HG02970 (cell line): ENCODE data around the gene SLC6A7.

Experiments used
- ATAC-seq: cut with Tn5 transposase; IDR thresholded peaks from one replicate; pipeline ENCODE4 v1.9.1; 2021; ENCODE audit warnings: mild to moderate bottlenecking, moderate library complexity, moderate number of reproducible peaks; ENCODE audit not compliant: unreplicated experiment, low FRiP score

The SLC6A7 gene

DNA sequence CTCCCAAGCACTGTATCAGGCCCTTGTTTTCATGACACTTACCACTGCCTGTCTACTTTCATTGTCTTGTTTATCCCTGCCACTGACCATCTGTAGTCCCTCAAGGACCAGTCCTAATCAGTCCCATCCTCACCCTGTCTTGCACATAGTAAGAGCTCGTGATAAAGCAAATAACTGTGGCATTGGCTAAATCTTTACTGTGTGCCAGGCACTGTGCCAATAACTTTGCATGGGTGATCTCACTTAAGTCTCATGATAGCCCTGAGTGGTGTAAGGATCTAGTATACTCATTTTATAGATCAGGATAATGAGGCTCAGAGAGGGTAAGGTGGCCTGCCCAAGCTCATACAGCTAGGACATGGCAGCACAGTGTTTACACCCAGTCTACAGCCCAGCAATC lies 17.7 kb upstream of the SLC6A7 start:
- ATAC-seq = no peak

DNA sequence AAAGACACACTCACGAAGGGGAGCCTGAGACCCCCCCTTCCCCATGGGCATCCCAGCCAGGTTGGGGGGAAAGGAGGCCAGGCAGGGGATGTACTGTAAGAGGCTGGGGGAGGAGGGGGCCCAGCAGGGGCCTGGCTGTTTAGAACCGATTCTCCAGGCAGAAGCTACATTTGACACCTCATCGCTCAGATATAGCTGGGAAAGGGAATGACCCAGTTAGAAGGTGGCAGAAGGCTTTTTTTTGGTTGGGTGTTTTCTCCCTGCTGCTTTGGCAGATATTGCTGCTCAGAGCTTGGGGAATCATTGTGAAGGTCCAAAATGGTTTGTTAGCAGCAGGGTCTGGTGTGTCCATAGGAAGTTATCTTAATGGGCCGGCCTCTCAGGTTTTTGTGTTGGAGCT lies 17.3 kb upstream of the SLC6A7 start:
- ATAC-seq = no peak

DNA sequence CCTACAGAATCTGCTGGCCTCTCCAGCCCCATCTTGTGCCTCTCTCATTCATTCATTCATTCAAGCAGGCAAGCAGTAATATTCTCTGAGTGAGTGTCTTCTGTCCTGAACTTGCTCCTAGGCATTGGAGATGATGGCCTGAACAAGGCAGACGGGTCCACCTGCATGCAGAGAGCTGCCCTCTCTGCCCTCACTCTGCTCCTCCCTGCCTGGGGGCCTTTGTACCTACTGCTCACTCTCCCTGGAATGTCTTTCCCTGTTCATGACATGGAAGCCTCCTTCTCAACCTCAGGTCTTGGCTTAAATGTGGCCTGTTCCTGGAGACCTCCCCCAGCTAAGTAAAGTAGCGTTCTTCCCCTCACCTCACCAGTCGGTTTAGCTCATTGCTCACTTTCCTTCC lies 16.7 kb upstream of the SLC6A7 start:
- no peak for ATAC-seq

DNA sequence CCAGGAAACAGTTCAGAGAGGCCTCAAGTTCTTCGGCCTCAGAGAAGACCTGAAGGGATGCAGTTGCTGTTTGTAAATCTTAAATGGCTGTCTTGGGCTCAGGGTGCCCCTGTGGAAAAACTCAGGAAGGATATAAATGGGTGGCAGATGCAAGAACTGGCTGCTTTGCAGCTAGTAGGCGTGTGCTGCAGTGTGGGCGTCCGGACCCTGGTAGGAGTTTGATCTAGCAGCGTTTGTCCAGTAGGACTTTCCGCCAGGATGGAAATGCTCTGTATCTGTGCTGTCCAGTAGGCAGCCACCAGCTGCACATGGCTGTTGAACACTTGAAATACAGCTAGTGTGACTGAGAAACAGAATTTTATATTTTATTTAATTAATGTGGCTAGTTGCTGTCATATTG lies 15.6 kb upstream of the SLC6A7 start:
- no peak for ATAC-seq

DNA sequence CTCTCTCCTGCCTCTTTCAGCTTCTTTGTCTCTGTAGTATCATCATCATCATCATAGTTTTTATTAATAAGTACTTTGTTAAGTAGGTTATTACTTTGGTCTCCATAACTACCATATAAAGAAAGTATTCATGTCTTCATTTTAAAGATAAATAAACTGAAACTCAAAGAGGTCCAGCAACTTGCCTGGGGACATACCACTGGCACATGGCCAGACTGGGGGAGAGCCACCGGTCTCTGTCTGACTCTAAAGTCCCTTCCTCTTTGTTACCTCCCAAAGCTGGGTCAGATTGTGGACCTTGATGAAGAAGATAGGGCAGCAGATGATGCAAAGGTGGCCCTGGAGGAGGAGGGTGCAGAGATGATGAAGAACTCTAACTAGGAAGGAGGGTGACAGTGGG lies 14.8 kb upstream of the SLC6A7 start:
- no peak for ATAC-seq

DNA sequence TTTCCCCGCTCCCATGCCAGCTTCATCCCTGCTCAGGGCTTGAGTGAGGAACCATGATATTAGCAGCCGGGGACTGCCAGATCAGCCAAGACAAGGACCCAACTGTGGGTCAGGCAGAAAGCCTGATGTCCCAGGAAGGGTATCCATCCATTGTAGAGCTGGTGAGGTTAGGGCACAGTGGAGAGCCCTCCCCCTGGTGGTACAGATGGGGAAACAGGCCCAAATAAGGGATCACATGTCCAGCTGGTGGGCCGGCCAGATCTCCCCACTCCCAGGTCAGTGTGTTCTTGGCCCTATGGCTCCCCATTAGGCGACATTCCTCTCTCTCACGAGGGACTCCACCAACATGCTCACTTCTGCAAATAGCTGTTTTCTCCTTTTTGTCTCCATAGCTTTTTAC lies 14.3 kb upstream of the SLC6A7 start:
- ATAC-seq = no peak

DNA sequence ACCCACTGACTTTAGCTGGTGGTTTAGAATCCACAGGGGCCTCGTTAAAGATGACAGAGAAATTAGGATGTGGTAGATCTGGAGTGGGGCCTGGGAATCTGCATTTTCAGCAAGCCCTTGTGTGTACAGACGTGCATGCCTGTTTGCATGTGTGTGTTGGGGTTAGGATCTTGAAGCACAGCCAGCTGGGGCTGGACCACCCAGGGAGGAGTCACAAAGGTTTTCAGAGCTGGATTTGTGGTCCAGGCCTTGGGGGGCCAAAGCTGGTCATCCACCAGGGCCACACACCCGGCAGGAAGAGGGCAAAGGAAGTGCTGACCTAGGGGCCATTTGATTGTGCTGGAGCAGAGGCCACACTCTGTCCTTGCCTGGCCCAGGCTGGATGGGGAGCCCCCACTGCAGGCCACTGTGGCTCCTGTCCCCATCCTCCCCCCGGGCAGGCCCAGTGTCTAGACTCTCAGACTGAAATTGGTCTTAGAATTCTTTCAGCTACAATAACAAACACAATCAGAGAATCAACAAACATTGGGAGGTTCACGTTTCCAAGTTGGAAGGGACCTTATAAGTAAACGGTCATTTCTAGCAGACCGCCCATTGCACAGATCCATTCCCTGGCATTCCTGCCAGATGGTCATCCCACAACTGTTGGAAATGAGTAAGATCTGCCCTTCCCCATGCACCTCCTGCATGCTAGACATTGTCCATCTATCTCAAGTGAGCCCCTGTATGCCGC lies 13.0 kb upstream of the SLC6A7 start:
- no peak for ATAC-seq

DNA sequence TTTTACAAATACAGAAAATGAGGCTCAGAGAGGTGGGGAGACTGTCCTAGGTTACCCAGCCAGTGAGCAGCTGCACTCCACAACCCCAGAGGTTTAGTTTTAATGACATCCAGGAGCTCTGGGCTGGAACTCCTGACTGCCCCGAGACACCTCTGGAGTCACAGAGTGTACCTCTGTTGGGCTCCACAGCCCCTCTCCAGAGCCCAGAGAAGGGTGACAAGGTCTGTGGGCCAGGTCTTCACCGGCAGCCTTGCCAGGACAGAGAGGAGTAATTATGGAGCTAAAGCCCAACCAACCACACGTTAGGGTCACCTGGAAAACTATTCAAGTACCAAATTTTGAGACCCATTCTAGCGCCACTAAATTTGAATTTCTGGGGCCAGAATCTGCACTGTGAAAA lies 12.1 kb upstream of the SLC6A7 start:
- no peak for ATAC-seq

DNA sequence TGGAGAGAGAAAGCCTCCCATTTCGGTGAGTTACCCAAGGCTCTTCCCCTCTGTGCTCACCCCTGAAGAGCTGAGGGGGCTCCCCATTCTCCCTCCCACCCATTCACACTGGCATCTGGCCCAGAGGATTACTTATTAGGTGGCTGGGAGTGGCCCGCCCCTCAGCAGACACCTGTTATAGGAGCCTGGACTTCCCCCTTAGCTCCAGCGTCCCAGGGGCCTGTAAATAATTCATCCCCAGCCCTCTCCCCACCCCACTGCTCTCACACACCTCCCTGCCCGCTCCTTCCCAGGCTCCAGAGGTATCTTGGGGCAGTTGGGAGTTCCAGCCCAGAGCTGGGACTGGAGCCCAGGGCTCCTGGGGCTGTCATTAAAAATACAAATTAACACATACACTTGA lies 11.6 kb upstream of the SLC6A7 start:
- ATAC-seq = no peak

DNA sequence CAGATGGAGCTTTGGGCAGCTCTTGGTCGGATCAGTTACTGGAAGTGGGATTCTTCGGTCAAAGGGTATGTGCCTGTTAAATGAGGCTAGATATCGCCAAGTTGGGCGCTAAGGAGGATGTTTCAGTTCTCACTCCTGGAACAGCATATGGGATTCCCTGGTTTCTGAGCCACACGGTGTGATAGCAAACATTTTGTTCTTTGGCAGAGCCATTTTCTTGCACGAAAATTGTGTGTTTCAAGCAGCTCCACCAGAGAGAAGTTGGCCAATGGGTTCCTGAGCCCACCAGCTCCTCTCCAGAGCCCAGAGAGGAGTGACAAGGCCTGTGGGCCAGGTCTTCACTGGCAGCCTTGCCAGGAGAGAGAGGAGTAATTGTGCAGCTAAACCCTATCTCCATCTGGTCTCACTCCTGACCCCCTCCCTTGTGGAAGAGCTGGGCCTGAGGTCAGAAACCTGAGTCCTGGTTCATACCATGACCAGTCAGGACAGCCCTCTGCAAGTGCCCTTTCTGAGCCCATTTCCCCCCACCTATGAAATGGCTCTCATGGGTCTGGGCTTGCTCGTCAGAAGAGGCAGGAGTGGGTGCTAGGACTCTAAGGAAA lies 10.7 kb upstream of the SLC6A7 start:
- ATAC-seq = no peak

- no peak for ATAC-seq
Measured at GRCh38 chr5:150180241-150181026, 9.4 kb upstream of the SLC6A7 start.

GRCh38 chr5:150181027-150181426 lies 8.8 kb upstream of the SLC6A7 start:
- no peak for ATAC-seq

GRCh38 chr5:150181766-150182545 lies 7.9 kb upstream of the SLC6A7 start:
- ATAC-seq = no peak

GRCh38 chr5:150182774-150183173 lies 7.1 kb upstream of the SLC6A7 start:
- ATAC-seq = no peak

DNA sequence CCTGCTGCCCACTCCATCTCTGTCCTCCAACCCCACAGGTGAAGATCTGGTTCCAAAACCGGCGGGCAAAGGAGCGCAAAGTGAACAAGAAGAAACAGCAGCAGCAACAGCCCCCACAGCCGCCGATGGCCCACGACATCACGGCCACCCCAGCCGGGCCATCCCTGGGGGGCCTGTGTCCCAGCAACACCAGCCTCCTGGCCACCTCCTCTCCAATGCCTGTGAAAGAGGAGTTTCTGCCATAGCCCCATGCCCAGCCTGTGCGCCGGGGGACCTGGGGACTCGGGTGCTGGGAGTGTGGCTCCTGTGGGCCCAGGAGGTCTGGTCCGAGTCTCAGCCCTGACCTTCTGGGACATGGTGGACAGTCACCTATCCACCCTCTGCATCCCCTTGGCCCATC lies 6.4 kb upstream of the SLC6A7 start:
- ATAC-seq = no peak

DNA sequence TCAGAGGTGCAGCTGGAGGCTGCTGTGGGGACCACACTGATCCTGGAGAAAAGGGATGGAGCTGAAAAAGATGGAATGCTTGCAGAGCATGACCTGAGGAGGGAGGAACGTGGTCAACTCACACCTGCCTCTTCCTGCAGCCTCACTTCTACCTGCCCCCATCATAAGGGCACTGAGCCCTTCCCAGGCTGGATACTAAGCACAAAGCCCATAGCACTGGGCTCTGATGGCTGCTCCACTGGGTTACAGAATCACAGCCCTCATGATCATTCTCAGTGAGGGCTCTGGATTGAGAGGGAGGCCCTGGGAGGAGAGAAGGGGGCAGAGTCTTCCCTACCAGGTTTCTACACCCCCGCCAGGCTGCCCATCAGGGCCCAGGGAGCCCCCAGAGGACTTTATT lies 5.9 kb upstream of the SLC6A7 start:
- no peak for ATAC-seq

DNA sequence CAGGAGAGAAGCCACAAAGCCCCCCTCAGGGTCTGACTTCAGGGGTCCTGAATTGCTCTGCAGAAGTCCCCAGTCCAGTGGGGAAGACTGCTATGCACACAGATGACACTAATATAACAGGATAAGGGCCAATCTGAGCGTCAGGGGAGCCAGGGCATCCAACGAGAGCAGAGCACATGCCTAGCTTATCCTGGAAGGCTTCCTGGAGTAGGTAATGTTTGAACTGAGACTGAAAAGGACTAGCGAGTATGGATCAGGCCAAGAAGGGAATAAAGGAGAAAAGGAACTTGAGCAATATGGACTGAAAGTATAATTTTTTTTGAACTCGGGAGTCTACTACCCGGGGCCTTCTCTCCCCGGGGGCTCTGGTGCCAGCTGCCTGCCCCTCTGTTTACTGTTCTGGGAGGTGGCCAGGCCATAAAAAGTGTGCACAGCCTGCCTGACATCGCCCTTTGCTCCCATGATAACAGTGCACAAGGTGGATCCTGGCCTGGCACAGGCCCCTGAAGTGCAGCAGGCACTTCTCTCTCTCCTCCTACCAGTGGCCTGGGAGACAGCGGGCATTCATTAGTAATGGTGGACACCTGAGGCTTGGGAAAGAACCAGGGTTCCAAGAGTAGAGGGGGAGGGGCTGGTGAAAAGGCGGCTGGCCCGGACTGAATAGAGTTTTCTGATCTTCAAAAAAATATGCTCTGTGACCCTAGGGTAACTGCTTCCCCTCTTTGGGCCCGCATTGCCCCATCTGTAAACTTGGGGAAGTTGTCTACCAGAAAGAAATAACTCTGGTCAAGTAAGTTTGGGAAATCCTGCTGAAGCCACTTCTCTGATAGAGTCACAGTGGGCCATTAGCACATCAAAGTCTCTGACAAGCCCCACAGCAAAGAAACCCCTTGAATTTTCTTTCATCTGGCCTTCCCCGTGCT lies 4.6 kb upstream of the SLC6A7 start:
- ATAC-seq = no peak

DNA sequence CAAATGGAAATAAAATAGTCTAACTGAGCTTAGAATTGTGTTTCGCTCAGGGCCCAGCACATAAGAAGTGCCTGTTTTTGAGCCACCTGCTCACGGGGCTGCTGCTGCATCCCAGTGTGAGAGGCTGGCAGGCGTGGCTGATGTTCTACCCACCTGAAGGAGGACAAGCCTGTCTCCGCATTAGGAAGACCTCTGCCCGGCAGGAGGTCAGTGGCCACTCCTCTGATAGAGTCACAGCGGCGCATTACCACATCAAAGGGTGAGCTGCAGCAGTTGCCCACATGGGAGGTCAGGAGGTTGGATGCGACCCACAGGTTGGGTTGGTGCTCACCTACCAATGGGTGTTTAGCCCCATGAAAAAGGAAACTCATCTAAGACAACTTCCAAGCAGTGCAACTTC lies 3.7 kb upstream of the SLC6A7 start:
- ATAC-seq = no peak

- no peak for ATAC-seq
Measured at GRCh38 chr5:150186897-150187296, 3.0 kb upstream of the SLC6A7 start.
